ENCODE results near the gene GRK5.

DNA sequence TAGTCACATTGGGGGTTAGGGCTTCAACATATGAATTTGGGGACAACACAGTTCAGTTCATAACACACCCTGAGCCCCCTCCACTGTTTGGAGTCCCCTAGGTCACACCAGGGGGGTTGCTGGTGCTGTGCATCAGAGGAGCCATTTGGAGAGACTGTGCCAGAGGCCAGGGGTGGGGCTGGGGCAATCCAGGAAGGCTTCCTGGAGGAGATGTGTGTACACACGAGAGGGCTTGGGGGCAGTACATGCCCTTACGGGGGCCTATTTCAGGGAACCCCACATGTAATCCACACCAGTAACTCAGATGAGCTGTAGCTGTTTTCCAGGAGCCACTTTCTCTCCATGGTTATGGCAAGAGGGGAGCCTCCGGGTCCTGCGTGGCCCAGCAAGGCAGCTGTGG is 151.7 kb downstream of the GRK5 start:
- no peak for TF ChIP-seq POLR2A (IDR thresholded peaks at IDR 0.05)
- TF ChIP-seq, protein P1, sequence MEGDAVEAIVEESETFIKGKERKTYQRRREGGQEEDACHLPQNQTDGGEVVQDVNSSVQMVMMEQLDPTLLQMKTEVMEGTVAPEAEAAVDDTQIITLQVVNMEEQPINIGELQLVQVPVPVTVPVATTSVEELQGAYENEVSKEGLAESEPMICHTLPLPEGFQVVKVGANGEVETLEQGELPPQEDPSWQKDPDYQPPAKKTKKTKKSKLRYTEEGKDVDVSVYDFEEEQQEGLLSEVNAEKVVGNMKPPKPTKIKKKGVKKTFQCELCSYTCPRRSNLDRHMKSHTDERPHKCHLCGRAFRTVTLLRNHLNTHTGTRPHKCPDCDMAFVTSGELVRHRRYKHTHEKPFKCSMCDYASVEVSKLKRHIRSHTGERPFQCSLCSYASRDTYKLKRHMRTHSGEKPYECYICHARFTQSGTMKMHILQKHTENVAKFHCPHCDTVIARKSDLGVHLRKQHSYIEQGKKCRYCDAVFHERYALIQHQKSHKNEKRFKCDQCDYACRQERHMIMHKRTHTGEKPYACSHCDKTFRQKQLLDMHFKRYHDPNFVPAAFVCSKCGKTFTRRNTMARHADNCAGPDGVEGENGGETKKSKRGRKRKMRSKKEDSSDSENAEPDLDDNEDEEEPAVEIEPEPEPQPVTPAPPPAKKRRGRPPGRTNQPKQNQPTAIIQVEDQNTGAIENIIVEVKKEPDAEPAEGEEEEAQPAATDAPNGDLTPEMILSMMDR (IDR thresholded peaks at IDR 0.05) = no peak
